Liver (tissue), 9 donors: Measurements from ENCODE around the gene WDR27. TPM values are rescaled to one million over a fixed set of nuclear protein-coding genes. Genes with fewer than 3 reads are reported as not detected.

Experiments used
- DNase-seq: peaks from one replicate; pipeline ENCODE4 v3.0.0-alpha.2; 2017; ENCODE audit warnings: low spot score
- H3K27ac ChIP-seq, 2 donors: one replicate each; pipeline ENCODE4 v1.7.0; 2013; ENCODE audit warnings: inconsistent platforms in 2 of 2, low read length in 2 of 2, control low read depth in 1 of 2, low read depth in 1 of 2, mild to moderate bottlenecking in 1 of 2
- H3K27me3 ChIP-seq, 4 donors: one replicate each; pipeline versions ENCODE4 v1.6.1 to v1.7.0; 2013; ENCODE audit warnings: low read length in 3 of 4, inconsistent platforms in 1 of 4, mild to moderate bottlenecking in 1 of 4, moderate library complexity in 1 of 4; ENCODE audit not compliant: control insufficient read depth in 4 of 4, insufficient read depth in 4 of 4
- H3K36me3 ChIP-seq, 4 donors: one replicate each; pipeline versions ENCODE4 v1.6.1 to v1.7.0; 2013; ENCODE audit warnings: low read length in 3 of 4, mild to moderate bottlenecking in 3 of 4, low read depth in 1 of 4, moderate library complexity in 1 of 4; ENCODE audit not compliant: control insufficient read depth in 4 of 4, insufficient read depth in 3 of 4
- H3K4me1 ChIP-seq, 4 donors: one replicate each; pipeline versions ENCODE4 v1.6.1 to v1.7.0; 2013; ENCODE audit warnings: low read length in 3 of 4, mild to moderate bottlenecking in 3 of 4, moderate library complexity in 1 of 4; ENCODE audit not compliant: control insufficient read depth in 4 of 4, insufficient read depth in 4 of 4
- H3K4me3 ChIP-seq, 3 donors: one replicate each; pipeline versions ENCODE4 v1.6.1 to v1.7.0; 2013; ENCODE audit warnings: low read length in 3 of 3, control low read depth in 1 of 3, low read depth in 1 of 3, mild to moderate bottlenecking in 1 of 3
- H3K9ac ChIP-seq, 2 donors: one replicate each; pipeline ENCODE4 v1.7.0; 2013; ENCODE audit warnings: low read length in 2 of 2, mild to moderate bottlenecking in 2 of 2, moderate library complexity in 2 of 2, control low read depth in 1 of 2, low read depth in 1 of 2
- H3K9me3 ChIP-seq, 4 donors: one replicate each; pipeline versions ENCODE4 v1.6.1 to v1.7.0; 2013; ENCODE audit warnings: low read length in 3 of 4; ENCODE audit not compliant: control insufficient read depth in 4 of 4
- ATF3 ChIP-seq: IDR thresholded peaks from 2 replicates; pipeline ENCODE4 v1.6.1; 2016; ENCODE audit warnings: antibody characterized with exemption
- CTCF ChIP-seq: fragments of 150-350 bp; IDR thresholded peaks from 2 replicates; pipeline ENCODE4 v1.5.1; 2017; ENCODE audit warnings: improper control_type of control experiment, low read depth, low read length; ENCODE audit not compliant: missing input control
- EGR1 ChIP-seq, 2 donors: IDR thresholded peaks; 2 replicates each; pipeline ENCODE4 v1.6.1; 2016 to 2018; ENCODE audit warnings: antibody characterized with exemption in 2 of 2, low read depth in 2 of 2
- FOXA1 ChIP-seq: IDR thresholded peaks from 2 replicates; pipeline ENCODE4 v1.6.1; 2016; ENCODE audit warnings: antibody characterized with exemption
- FOXA2 ChIP-seq: IDR thresholded peaks from 2 replicates; pipeline ENCODE4 v1.6.1; 2016; ENCODE audit warnings: antibody characterized with exemption
- GABPA ChIP-seq, 2 donors: IDR thresholded peaks in 1 of 2; conservative IDR thresholded peaks in 1 of 2; 2 replicates each; pipeline ENCODE4 v1.6.1; 2016; ENCODE audit warnings: antibody characterized with exemption in 2 of 2, mild to moderate bottlenecking in 1 of 2, moderate library complexity in 1 of 2
- HNF4A ChIP-seq, 2 donors: conservative IDR thresholded peaks; 2 replicates each; pipeline ENCODE4 v1.6.1; 2016; ENCODE audit warnings: antibody characterized with exemption in 2 of 2, mild to moderate bottlenecking in 2 of 2
- HNF4G ChIP-seq: IDR thresholded peaks from 2 replicates; pipeline ENCODE4 v1.6.1; 2016; ENCODE audit warnings: antibody characterized with exemption
- JUND ChIP-seq, 2 donors: IDR thresholded peaks; 2 replicates each; pipeline ENCODE4 v1.6.1; 2016; ENCODE audit warnings: antibody characterized with exemption in 2 of 2
- MAX ChIP-seq: IDR thresholded peaks from 2 replicates; pipeline ENCODE4 v1.6.1; 2016; ENCODE audit warnings: antibody characterized with exemption
- NR2F2 ChIP-seq: IDR thresholded peaks from 2 replicates; pipeline ENCODE4 v1.6.1; 2016; ENCODE audit warnings: antibody characterized with exemption
- RAD21 ChIP-seq, 2 donors: IDR thresholded peaks; 2 replicates each; pipeline ENCODE4 v1.6.1; 2016; ENCODE audit warnings: antibody characterized with exemption in 2 of 2, mild to moderate bottlenecking in 2 of 2
- REST ChIP-seq: IDR thresholded peaks from 2 replicates; pipeline ENCODE4 v1.6.1; 2016; ENCODE audit warnings: antibody characterized with exemption, mild to moderate bottlenecking
- RXRA ChIP-seq, 2 donors: IDR thresholded peaks; 2 replicates each; pipeline ENCODE4 v1.6.1; 2017 to 2018; ENCODE audit warnings: antibody characterized with exemption in 2 of 2, mild to moderate bottlenecking in 1 of 2
- SP1 ChIP-seq: IDR thresholded peaks from 2 replicates; pipeline ENCODE4 v1.6.1; 2018; ENCODE audit warnings: antibody characterized with exemption, mild to moderate bottlenecking
- TAF1 ChIP-seq: conservative IDR thresholded peaks from 2 replicates; pipeline ENCODE4 v1.6.1; 2016; ENCODE audit warnings: antibody characterized with exemption, mild to moderate bottlenecking
- YY1 ChIP-seq: IDR thresholded peaks from 2 replicates; pipeline ENCODE4 v1.6.1; 2016; ENCODE audit warnings: antibody characterized with exemption, mild to moderate bottlenecking
- ZBTB33 ChIP-seq: IDR thresholded peaks from 2 replicates; pipeline ENCODE4 v1.6.1; 2016; ENCODE audit warnings: antibody characterized with exemption
- WGBS: extraction: QIAGEN DNeasy Blood & Tissue Kit; methylation state at CpG from one replicate; pipeline ENCODE4 v1.1.7; 2013; 5-methylcytosine and 5-hydroxymethylcytosine counted together
- polyA plus RNA-seq, 2 donors: library from polyadenylated mRNA; stranded (reverse) in 1 of 2; unstranded in 1 of 2; fragments of 200-250 nt in 1 of 2; fragments of >200 nt in 1 of 2; fragmentation: Nextera tagmentation in 1 of 2; extraction: Ambion mirVana in 1 of 2; gene quantifications; one replicate each; pipeline versions ENCODE4 v1.2.1 to v1.2.3, GENCODE V29; 2013 to 2015
- total RNA-seq, 2 donors: library from RNA; depleted of rRNA; stranded (reverse); fragments of >200 nt; gene quantifications; one replicate each; pipeline ENCODE4 v1.2.3, GENCODE V29; 2014
- donor health status: healthy.
- donor health status: healthy.
- donor health status: healthy.
- donor health status: healthy.
- donor health status: healthy.

WDR27 gene
- total and polyA plus RNA-seq, 4 donors: 3.7 to 20.1 (median 7.7) TPM

- Histone ChIP-seq H3K9me3 (no peaks in the 10 kb centered on the region), H3K36me3 (peaks cover 7 to 22% (median 15%) of the 10 kb centered on the region in 4 donors), H3K9ac (no peak overlapping the region), H3K27ac (no peak overlapping the region), H3K27me3 (no peaks in the 10 kb centered on the region), H3K4me1 (no peaks in the 10 kb centered on the region), H3K4me3 (no peak overlapping the region)
- TF ChIP-seq RXRA (IDR thresholded peaks at IDR 0.05) (no peak), HNF4A (conservative IDR thresholded peaks at IDR 0.05) (no peak), ZBTB33 (no peak), HNF4G (no peak), RAD21 (IDR thresholded peaks at IDR 0.05) (no peak), JUND (IDR thresholded peaks at IDR 0.05) (no peak), ATF3 (no peak), TAF1 (no peak), FOXA1 (no peak), SP1 (no peak), FOXA2 (no peak)
- WGBS: 74% methylated on average over 4 of the region's 4 CpGs
- DNase-seq: no peak
Measured at GRCh38 chr6:169629256-169629655, 72.6 kb downstream of the WDR27 start.

GRCh38 chr6:169627736-169628607 lies 73.9 kb downstream of the WDR27 start:
- no peaks in the 10 kb centered on the region for H3K9me3 ChIP-seq
- no peak for TF ChIP-seq JUND (IDR thresholded peaks at IDR 0.05)
- TF ChIP-seq FOXA2: no peak
- no peak for TF ChIP-seq YY1
- TF ChIP-seq RXRA (IDR thresholded peaks at IDR 0.05): no peak
- no peak for TF ChIP-seq SP1
- no peak for TF ChIP-seq MAX
- no peak for TF ChIP-seq HNF4G
- no peak for TF ChIP-seq RAD21 (IDR thresholded peaks at IDR 0.05)
- no peak for TF ChIP-seq ZBTB33
- TF ChIP-seq FOXA1: no peak
- no peak for TF ChIP-seq REST
- TF ChIP-seq TAF1: no peak
- TF ChIP-seq EGR1 (IDR thresholded peaks at IDR 0.05; ENCODE audit: low read depth in 2 of 2): no peak
- no peak for TF ChIP-seq ATF3
- TF ChIP-seq GABPA (IDR thresholded peaks at IDR 0.05 in 1 of 2, conservative IDR thresholded peaks at IDR 0.05 in 1 of 2): no peak
- no peak for TF ChIP-seq CTCF
- no peak for TF ChIP-seq NR2F2
- TF ChIP-seq HNF4A (conservative IDR thresholded peaks at IDR 0.05): no peak
- no peak overlapping the region for H3K4me3 ChIP-seq
- H3K27me3 ChIP-seq: no peaks in the 10 kb centered on the region
- H3K4me1 ChIP-seq: no peaks in the 10 kb centered on the region
- DNase-seq: no peak
- WGBS: 98% methylated on average over 14 of the region's 14 CpGs
- H3K27ac ChIP-seq: no peak overlapping the region
- peaks cover 2 to 15% (median 11%) of the 10 kb centered on the region in 4 donors for H3K36me3 ChIP-seq
- no peak overlapping the region for H3K9ac ChIP-seq
